Muscle of leg (tissue), 11 donors: ENCODE data around the gene ALDH16A1. TPM values are rescaled to one million over a fixed set of nuclear protein-coding genes. Genes with fewer than 3 reads are reported as not detected.
A peak's percentile ranks its signal among the peaks of the same experiment; 100 is the strongest.
"Not testable (repeated sequence)": the region's sequence is repeated elsewhere in the genome, so short reads cannot be mapped to it uniquely, and the experiment has no call there.

ENCODE experiments used
- DNase-seq: peaks from one replicate; pipeline ENCODE4 v3.0.0; 2013
- H3K27ac ChIP-seq: one replicate; pipeline ENCODE4 v1.5.1; 2013; ENCODE audit warnings: mild to moderate bottlenecking, low read length, control low read depth
- H3K27me3 ChIP-seq: one replicate; pipeline ENCODE4 v1.6.1; 2013; ENCODE audit warnings: low read length; ENCODE audit not compliant: control insufficient read depth, insufficient read depth
- H3K36me3 ChIP-seq: one replicate; pipeline ENCODE4 v1.6.1; 2013; ENCODE audit warnings: low read length; ENCODE audit not compliant: control insufficient read depth, insufficient read depth
- H3K4me1 ChIP-seq: one replicate; pipeline ENCODE4 v1.6.1; 2013; ENCODE audit warnings: low read length; ENCODE audit not compliant: control insufficient read depth, insufficient read depth
- H3K4me3 ChIP-seq: one replicate; pipeline ENCODE4 v1.5.1; 2013; ENCODE audit warnings: low read length, control low read depth
- H3K9me3 ChIP-seq: replicated peaks from 2 replicates; pipeline ENCODE4 v1.6.1; 2013; ENCODE audit warnings: low read depth, low read length; ENCODE audit not compliant: control insufficient read depth
- WGBS: methylation state at CpG from one replicate; pipeline ENCODE4 v1.1.5; 2013; ENCODE audit warnings: missing lambda C conversion rate; ENCODE audit not compliant: insufficient coverage; 5-methylcytosine and 5-hydroxymethylcytosine counted together
- polyA plus RNA-seq, 8 donors: library from polyadenylated mRNA; unstranded; fragments of 120-200 nt; gene quantifications; one replicate each; pipeline versions ENCODE4 v1.2.1 to v1.2.3, GENCODE V29; 2013; ENCODE audit warnings: inconsistent platforms in 1 of 8, low replicate concordance in 1 of 8; ENCODE audit not compliant: insufficient read length in 8 of 8, insufficient read depth in 1 of 8
- total RNA-seq: library from RNA; stranded (reverse); fragments of 120-200 nt; gene quantifications from one replicate; pipeline ENCODE4 v1.2.4, GENCODE V29; 2013

Gene ALDH16A1
- total and polyA plus RNA-seq, 9 donors: 11.3 to 18.8 (median 14.2) TPM

DNA sequence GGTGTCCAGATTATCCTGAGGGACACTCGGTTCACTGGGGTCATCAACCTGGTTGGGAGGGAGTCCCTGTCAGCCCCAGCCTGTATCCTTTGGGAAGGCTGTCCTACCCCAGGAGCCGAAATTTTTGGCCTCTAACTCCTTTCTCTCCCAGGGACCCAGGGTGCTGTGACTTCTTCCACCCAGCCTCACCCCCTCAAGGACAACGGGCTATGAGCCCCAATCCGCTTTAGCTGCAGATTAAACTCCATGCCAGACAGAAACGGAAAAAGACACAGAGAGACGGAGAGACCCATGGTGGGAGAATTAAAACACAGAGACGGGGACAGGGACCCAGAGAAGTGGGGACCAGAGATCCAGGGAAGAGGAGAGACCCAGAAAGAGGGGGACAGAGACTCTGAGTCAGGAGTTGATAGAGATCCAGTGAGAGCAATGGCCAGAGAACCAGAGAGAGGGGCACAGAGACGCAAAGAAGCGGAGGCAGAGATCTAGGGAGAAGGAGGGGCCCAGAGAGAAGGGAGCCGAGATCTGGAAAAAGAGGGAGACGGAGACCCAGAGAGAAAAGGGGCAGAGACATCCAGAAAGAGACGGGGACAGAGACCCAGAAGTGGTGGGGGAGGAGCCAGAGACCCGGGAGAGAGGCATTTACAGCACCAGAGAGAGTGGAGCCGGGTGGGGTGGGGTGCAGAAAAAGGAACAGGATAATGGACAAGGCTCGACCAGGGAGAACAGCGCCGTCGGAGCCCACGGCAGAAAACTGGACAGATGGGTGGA, 12.4 kb upstream of the ALDH16A1 start:
- Histone ChIP-seq H3K4me3 (no peak overlapping the region), H3K36me3 (no peaks in the 10 kb centered on the region), H3K27me3 (peaks cover 74% of the 10 kb centered on the region), H3K27ac (no peak overlapping the region), H3K9me3 (no peaks in the 10 kb centered on the region), H3K4me1 (peaks cover 27% of the 10 kb centered on the region)
- peak; percentile 20 for DNase-seq
- WGBS: 22% methylated on average over 13 of the region's 19 CpGs

- H3K36me3 ChIP-seq: peaks cover 6% of the 10 kb centered on the region
- H3K4me1 ChIP-seq: peaks cover 25% of the 10 kb centered on the region
- peaks cover 66% of the 10 kb centered on the region for H3K27me3 ChIP-seq
- peak within 1 kb of the TSS; percentile 72 for H3K4me3 ChIP-seq
- H3K9me3 ChIP-seq: no peaks in the 10 kb centered on the region
- H3K27ac ChIP-seq: peak within 1 kb of the TSS; percentile 55
- peak; percentile 74 for DNase-seq
- WGBS: 1% methylated on average over 52 of the region's 56 CpGs
Measured at GRCh38 chr19:49441210-49441959, 11.6 kb upstream of the ALDH16A1 start, which contains the start of gene SLC17A7. Gene SLC17A7 (minus strand): TSS chr19:49441527. CDS start chr19:49441379, 148 bp downstream.

- DNase-seq: peak; percentile 29
- WGBS: 14% methylated on average over 14 of the region's 14 CpGs
- peaks cover 11% of the 10 kb centered on the region for H3K36me3 ChIP-seq
- no peak overlapping the region for H3K4me3 ChIP-seq
- H3K4me1 ChIP-seq: peaks cover 20% of the 10 kb centered on the region
- H3K9me3 ChIP-seq: no peaks in the 10 kb centered on the region
- peak overlapping the region; percentile 55 for H3K27ac ChIP-seq
- H3K27me3 ChIP-seq: peaks cover 61% of the 10 kb centered on the region
Measured at GRCh38 chr19:49441960-49442350, 11.1 kb upstream of the ALDH16A1 start.

DNA sequence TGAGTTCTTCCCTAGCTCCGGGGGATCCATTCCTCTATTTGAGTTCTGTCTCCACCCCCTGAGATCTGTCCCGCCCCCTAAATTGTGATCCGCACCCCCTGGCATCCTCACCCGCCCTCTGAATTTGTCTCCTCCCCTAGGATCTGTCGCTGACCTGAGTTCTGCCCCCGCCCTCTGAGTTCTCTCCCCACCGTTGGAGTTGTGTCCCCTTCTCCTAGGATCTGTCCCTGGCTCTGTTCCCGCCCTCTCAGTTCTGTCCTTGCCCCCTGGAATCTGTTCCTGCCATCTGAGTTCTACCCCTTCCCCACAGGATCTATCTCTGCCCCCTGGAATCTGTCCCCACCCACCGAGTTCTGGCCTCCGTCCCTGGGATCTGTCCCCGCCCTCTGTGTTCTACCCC, 10.7 kb upstream of the ALDH16A1 start:
- Histone ChIP-seq H3K27ac (peak overlapping the region; percentile 55), H3K27me3 (peaks cover 57% of the 10 kb centered on the region), H3K4me3 (peak overlapping the region; percentile 72), H3K36me3 (peaks cover 15% of the 10 kb centered on the region), H3K9me3 (no peaks in the 10 kb centered on the region), H3K4me1 (peaks cover 20% of the 10 kb centered on the region)
- 0% methylated on average over 11 of the region's 11 CpGs for WGBS
- DNase-seq: peak; percentile 66

- H3K27me3 ChIP-seq: peaks cover 51% of the 10 kb centered on the region
- peak overlapping the region; percentile 94 for H3K27ac ChIP-seq
- peaks cover 25% of the 10 kb centered on the region for H3K4me1 ChIP-seq
- H3K9me3 ChIP-seq: no peaks in the 10 kb centered on the region
- peak overlapping the region; percentile 72 for H3K4me3 ChIP-seq
- peak; percentile 95 for DNase-seq
- H3K36me3 ChIP-seq: peaks cover 21% of the 10 kb centered on the region
- 0% methylated on average over 38 of the region's 43 CpGs for WGBS
Measured at GRCh38 chr19:49442771-49443365, 10.2 kb upstream of the ALDH16A1 start.

GRCh38 chr19:49443366-49444099, 9.5 kb upstream of the ALDH16A1 start:
- H3K36me3 ChIP-seq: peaks cover 27% of the 10 kb centered on the region
- H3K27ac ChIP-seq: peak overlapping the region; percentile 94
- no peaks in the 10 kb centered on the region for H3K9me3 ChIP-seq
- peaks cover 45% of the 10 kb centered on the region for H3K27me3 ChIP-seq
- peaks cover 32% of the 10 kb centered on the region for H3K4me1 ChIP-seq
- WGBS: under 1% methylated on average over 32 of the region's 47 CpGs
- DNase-seq: peak; percentile 99
- peak overlapping the region; percentile 72 for H3K4me3 ChIP-seq

DNA sequence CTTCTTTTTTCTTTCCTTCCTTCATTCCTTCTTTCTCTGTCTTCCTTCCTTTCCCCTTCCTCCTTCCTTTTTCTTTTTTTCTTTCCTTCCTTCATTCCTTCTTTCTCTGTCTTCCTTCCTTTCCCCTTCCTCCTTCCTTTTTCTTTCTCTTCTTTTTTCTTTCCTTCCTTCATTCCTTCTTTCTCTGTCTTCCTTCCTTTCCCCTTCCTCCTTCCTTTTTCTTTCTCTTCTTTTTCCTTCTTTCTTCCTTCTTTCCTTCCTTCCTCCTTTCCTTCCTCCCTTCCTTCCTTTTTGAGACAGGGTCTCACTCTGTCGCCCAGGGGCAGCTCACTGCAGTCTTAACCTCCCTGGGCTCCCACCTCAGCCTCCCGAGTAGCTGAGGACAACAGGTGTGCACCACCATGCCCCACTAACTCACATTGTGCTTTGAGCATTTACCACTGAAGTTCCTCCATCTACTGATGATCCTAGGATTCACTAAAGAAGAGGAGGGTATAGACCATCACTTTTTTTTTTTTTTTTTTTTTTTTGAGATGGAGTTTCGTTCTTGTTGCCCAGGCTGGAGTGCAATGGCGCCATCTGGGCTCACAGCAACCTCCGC, 8.8 kb upstream of the ALDH16A1 start:
- peak; percentile 15 for DNase-seq
- H3K4me3 ChIP-seq, H3K9me3 ChIP-seq: not testable (repeated sequence)
- WGBS: no CpG with 5 or more reads among the region's 5 CpGs
- peak overlapping the region; percentile 20 for H3K27ac ChIP-seq
- H3K27me3 ChIP-seq: peaks cover 38% of the 10 kb centered on the region
- H3K4me1 ChIP-seq: peaks cover 34% of the 10 kb centered on the region
- H3K36me3 ChIP-seq: peaks cover 33% of the 10 kb centered on the region

GRCh38 chr19:49445997-49446396, 7.0 kb upstream of the ALDH16A1 start:
- DNase-seq: no peak
- Histone ChIP-seq H3K27me3 (peaks cover 20% of the 10 kb centered on the region), H3K4me3 (no peak overlapping the region), H3K36me3 (peaks cover 45% of the 10 kb centered on the region), H3K4me1 (peaks cover 35% of the 10 kb centered on the region), H3K9me3 (no peaks in the 10 kb centered on the region), H3K27ac (no peak overlapping the region)
- 71% methylated on average over 2 of the region's 3 CpGs for WGBS
